Nephron (organoid): ENCODE results near the gene RASL11B.

Source experiments
- H3K27ac Mint-ChIP-seq, 3 experiments: 2 replicates each; pipeline ENCODE4 v1.8.0; 2020; ENCODE audit warnings: mixed read lengths in 3 of 3, mild to moderate bottlenecking in 2 of 3, moderate library complexity in 1 of 3
- H3K27me3 Mint-ChIP-seq: 2 replicates; pipeline ENCODE4 v1.8.0; 2021; ENCODE audit warnings: low read depth, mild to moderate bottlenecking, moderate library complexity, mixed read lengths
- H3K36me3 Mint-ChIP-seq: 2 replicates; pipeline ENCODE4 v1.8.0; 2020; ENCODE audit warnings: low read depth, mixed read lengths
- H3K4me1 Mint-ChIP-seq: 2 replicates; pipeline ENCODE4 v1.8.0; 2020; ENCODE audit warnings: mixed read lengths
- H3K4me3 Mint-ChIP-seq, 3 experiments: 2 replicates each; pipeline ENCODE4 v1.8.0; 2020; ENCODE audit warnings: mild to moderate bottlenecking in 3 of 3, mixed read lengths in 3 of 3, moderate library complexity in 2 of 3
- H3K9me3 Mint-ChIP-seq: 2 replicates; pipeline ENCODE4 v1.8.0; 2020; ENCODE audit warnings: mixed read lengths
- TF ChIP-seq, protein P1 (sequence below), 3 experiments: fragments of 200-600 bp; sonication (generic); IDR thresholded peaks; one replicate each; pipeline ENCODE4 v1.5.0; 2021; ENCODE audit warnings: antibody characterized with exemption in 3 of 3; ENCODE audit not compliant: unreplicated experiment in 3 of 3

The RASL11B gene

DNA sequence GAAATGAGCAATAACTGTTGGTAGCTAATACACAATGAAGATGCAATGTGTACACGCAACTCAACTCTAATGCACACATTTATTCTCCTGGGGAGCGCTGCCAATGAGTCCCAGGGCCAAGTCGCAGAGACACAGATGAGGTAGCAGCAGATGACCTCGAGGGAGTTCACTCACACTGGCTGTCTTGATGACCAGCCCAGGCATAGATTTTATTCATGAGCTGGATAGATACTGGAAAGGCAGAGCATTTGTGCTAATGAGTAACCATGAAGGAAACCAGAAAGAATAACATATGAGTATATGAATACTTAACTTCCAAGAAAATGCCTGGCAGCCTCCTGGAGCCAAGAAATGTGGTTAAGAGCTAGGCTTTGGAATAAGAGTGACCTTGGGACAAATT is 42.3 kb downstream of the RASL11B start:
- Mint-ChIP-seq H3K9me3 (peaks cover 5% of the 10 kb centered on the region), H3K4me1 (peaks cover 68% of the 10 kb centered on the region), H3K36me3 (peaks cover 14% of the 10 kb centered on the region), H3K4me3 (no peak overlapping the region), H3K27ac (peak overlapping the region; percentile 9 to 50 (median 29)), H3K27me3 (no peaks in the 10 kb centered on the region)
- TF ChIP-seq, protein P1, sequence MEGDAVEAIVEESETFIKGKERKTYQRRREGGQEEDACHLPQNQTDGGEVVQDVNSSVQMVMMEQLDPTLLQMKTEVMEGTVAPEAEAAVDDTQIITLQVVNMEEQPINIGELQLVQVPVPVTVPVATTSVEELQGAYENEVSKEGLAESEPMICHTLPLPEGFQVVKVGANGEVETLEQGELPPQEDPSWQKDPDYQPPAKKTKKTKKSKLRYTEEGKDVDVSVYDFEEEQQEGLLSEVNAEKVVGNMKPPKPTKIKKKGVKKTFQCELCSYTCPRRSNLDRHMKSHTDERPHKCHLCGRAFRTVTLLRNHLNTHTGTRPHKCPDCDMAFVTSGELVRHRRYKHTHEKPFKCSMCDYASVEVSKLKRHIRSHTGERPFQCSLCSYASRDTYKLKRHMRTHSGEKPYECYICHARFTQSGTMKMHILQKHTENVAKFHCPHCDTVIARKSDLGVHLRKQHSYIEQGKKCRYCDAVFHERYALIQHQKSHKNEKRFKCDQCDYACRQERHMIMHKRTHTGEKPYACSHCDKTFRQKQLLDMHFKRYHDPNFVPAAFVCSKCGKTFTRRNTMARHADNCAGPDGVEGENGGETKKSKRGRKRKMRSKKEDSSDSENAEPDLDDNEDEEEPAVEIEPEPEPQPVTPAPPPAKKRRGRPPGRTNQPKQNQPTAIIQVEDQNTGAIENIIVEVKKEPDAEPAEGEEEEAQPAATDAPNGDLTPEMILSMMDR (IDR thresholded peaks at IDR 0.05; ENCODE audit: unreplicated experiment in 3 of 3), result no peak

DNA sequence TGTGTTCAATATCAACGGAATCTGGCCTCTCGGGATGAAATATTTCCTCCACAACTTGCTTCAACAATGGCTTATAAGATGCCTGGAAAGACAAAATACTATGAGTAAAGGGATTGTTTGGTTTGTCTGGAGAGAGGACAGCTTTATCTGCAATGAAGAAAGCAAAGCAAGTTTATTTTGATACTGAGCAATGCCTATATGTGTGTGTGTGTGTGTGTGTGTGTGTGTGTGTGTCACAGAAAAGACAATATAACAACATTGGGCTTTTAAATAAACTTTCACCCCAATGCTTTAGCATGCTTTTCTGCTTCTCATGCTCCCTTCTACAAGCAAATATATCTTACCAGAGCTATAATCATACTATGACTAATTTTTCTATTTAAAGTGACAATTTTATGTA is 45.4 kb downstream of the RASL11B start:
- TF ChIP-seq, protein P1 (IDR thresholded peaks at IDR 0.05; ENCODE audit: unreplicated experiment in 3 of 3), result no peak
- Mint-ChIP-seq H3K4me1 (peaks cover 61% of the 10 kb centered on the region), H3K9me3 (no peaks in the 10 kb centered on the region), H3K4me3 (no peak overlapping the region), H3K27me3 (no peaks in the 10 kb centered on the region), H3K27ac (peak overlapping the region; percentile 54 to 69 (median 62)), H3K36me3 (no peaks in the 10 kb centered on the region)

DNA sequence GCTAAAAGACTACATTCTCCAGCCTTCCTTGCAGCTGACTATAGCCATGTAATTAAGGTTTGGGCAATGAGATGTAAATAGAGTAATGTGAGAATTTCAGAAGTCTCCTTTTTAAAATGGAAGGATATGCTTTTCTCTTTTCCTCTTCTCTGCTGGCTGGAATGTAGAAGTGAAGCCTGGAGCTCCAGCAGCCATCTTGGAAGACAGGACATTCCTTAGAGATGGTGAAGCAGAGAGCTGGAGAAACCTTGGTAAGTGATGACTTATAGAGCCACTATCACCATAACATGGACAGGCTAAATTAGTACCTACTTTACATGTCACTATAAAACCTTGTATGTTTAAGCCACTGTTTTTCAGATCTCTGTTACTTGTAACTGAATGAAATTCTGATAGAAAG is 48.0 kb downstream of the RASL11B start:
- Mint-ChIP-seq H3K36me3 (no peaks in the 10 kb centered on the region), H3K4me3 (no peak overlapping the region)

DNA sequence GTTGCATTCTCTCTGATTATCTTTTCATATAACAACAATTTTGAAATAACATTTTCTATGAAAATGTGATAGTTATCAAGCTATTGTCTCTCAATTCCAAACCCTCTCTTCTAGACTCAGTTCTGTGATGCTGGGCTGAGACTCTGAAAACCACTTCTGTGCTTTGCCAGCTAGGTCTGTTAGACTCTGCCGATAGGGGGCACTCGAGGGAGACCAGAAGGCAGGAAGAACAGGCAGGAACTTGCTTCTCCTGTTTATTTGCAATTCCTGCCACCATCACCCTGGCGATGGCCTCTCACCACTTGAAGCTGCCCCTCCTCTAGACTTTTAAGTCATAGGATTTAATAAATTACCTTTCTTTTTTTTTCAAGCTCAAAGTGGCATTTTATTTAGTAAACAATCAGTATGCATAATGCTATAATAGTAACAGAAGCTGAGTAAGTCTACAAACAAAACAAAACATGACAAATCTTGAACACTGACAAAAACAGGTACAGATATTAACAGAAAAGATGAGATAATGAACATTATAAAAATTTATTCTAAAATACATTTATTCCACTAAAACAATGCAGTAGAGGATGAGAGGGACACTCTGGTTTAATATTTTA is 49.7 kb downstream of the RASL11B start:
- no peak overlapping the region for H3K4me3 Mint-ChIP-seq
- no peaks in the 10 kb centered on the region for H3K27me3 Mint-ChIP-seq
- peak overlapping the region in 1 of 3 experiments; percentile 43 for H3K27ac Mint-ChIP-seq
- H3K4me1 Mint-ChIP-seq, result peaks cover 54% of the 10 kb centered on the region
- H3K9me3 Mint-ChIP-seq, result no peaks in the 10 kb centered on the region
- H3K36me3 Mint-ChIP-seq, result no peaks in the 10 kb centered on the region
- TF ChIP-seq, protein P1 (IDR thresholded peaks at IDR 0.05; ENCODE audit: unreplicated experiment in 3 of 3), result peak; percentile 49 to 65 (median 51)

More for the DNA sequence above, 48.0 kb downstream of the RASL11B start:
- H3K27me3 Mint-ChIP-seq, result no peaks in the 10 kb centered on the region
- peaks cover 60% of the 10 kb centered on the region for H3K4me1 Mint-ChIP-seq
- H3K27ac Mint-ChIP-seq, result no peak overlapping the region
- TF ChIP-seq, protein P1 (IDR thresholded peaks at IDR 0.05; ENCODE audit: unreplicated experiment in 3 of 3), result no peak
- H3K9me3 Mint-ChIP-seq, result no peaks in the 10 kb centered on the region

DNA sequence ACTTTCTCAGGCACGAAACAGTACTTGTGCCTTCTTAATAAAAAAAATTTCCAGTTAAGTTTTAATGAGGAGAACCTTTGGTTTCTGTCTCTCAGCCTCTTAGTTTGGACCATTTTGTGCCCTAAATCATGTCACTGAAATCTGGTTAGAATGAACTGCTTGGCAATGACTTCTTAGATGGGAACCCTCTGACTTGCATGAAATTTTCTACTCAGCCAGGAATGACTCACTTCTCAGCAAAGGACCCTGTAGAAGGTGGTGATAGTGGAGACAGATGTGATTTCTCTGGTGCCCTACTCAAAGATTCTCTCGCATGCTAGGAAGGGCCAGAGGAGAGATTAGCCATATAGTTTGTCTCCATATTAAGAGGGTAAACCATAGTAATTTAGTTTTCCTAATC is 50.5 kb downstream of the RASL11B start:
- Mint-ChIP-seq H3K36me3 (no peaks in the 10 kb centered on the region), H3K4me3 (no peak overlapping the region), H3K9me3 (no peaks in the 10 kb centered on the region), H3K27me3 (no peaks in the 10 kb centered on the region), H3K27ac (peak overlapping the region in 2 of 3 experiments; percentile 18 to 46), H3K4me1 (peaks cover 46% of the 10 kb centered on the region)
- TF ChIP-seq, protein P1 (IDR thresholded peaks at IDR 0.05; ENCODE audit: unreplicated experiment in 3 of 3), result no peak

DNA sequence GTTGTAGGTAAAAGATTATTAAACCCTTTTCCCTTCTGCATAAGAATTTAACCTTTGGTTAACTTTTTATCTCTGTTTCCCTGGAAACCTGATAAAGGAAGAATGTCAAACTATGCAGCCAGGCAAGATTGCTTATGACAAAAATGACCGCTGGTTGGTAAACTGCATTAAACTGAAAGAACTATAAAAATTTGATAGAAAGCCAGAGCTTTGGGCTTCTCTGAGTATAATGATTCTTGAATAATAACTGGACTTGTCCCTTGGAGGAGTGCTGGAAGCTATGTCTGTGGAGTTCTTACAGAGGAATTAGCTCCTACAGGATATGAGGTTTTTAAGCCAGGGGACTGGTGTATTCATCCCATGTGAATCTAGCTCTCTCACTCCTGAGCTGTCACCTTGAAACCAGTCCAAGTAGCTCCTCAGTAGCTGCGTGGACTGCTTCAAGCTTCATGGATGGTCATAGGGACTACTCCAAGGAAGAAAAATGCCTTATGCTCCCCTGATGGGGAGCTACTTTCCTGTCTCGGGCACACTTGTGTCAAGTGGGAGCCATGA is 52.0 kb downstream of the RASL11B start:
- TF ChIP-seq, protein P1 (IDR thresholded peaks at IDR 0.05; ENCODE audit: unreplicated experiment in 3 of 3), result no peak
- Mint-ChIP-seq H3K27ac (peak overlapping the region; percentile 60 to 77 (median 77)), H3K9me3 (no peaks in the 10 kb centered on the region), H3K4me1 (peaks cover 31% of the 10 kb centered on the region), H3K4me3 (no peak overlapping the region), H3K36me3 (no peaks in the 10 kb centered on the region), H3K27me3 (no peaks in the 10 kb centered on the region)
